ENCODE results near the gene TMEM220. TPM values are rescaled to one million over a fixed set of nuclear protein-coding genes. Genes with fewer than 3 reads are reported as not detected.

Gene TMEM220
- total and polyA plus RNA-seq, 10 of the 15 experiments (the other 5 are each of a cell fraction or from before 2014, with no cell fraction given): 0.02 to 0.30 (median 0.06) TPM; not detected in 1

- TF ChIP-seq USF2 (IDR thresholded peaks at IDR 0.05; ENCODE audit: borderline replicate concordance, low read depth, low read length) (no peak), RAD51 (IDR thresholded peaks at IDR 0.05) (no peak), ZNF592 (IDR thresholded peaks at IDR 0.05) (no peak), STAT1 (conservative IDR thresholded peaks at IDR 0.05) (no peak), EZH2 (IDR thresholded peaks at IDR 0.05; ENCODE audit: borderline replicate concordance, control insufficient read depth, low read depth, low read length) (no peak), CHD4 (IDR thresholded peaks at IDR 0.05) (no peak)
Observed at GRCh38 chr17:10713318-10713717, 16.5 kb downstream of the TMEM220 start (continued).

GRCh38 chr17:10705727-10706126, 24.1 kb downstream of the TMEM220 start:
- ChIA-PET RAD21 (ENCODE audit: unreplicated experiment) (no interaction called here), SMC1A (ENCODE audit: uncharacterized antibody, unreplicated experiment) (no interaction called here), CTCF (interaction anchor here (1.6 kb wide), 1 partner anchor 60 kb away, joined by 4 read pairs; no protein-coding TSS in a partner anchor), POLR2A (no interaction called here)
- no peak overlapping the region for H3K9ac ChIP-seq (ENCODE audit: control insufficient read depth, insufficient read depth, low read length)
- FAIRE-seq: no peak
- no TSS peak for BruUV-seq (replicated peaks)
- H3K4me3 ChIP-seq: no peak overlapping the region
- intact Hi-C loops (cut with micrococcal nuclease; ENCODE audit: unreplicated experiment) (no loop called here), in situ Hi-C loops (cut with MboI) (no loop called here)
- H4K20me1 ChIP-seq (ENCODE audit: control insufficient read depth, insufficient read depth): no peaks in the 10 kb centered on the region
- H3K27ac ChIP-seq (ENCODE audit: control insufficient read depth, insufficient read depth): no peak overlapping the region
- WGBS (ENCODE audit: insufficient coverage, insufficient replicate concordance, low lambda C conversion rate, missing lambda C conversion rate): over 99% methylated on average over 5 of the region's 5 CpGs
- H3K9me3 ChIP-seq (replicated peaks; ENCODE audit: control insufficient read depth, insufficient read depth, low read length): no peaks in the 10 kb centered on the region
- H3K4me1 ChIP-seq (ENCODE audit: control insufficient read depth, insufficient read depth, low read length): peaks cover 7% of the 10 kb centered on the region
- DNase-seq (ENCODE audit: low read depth, low spot score): no peak
- no peaks in the 10 kb centered on the region for H3K27me3 ChIP-seq (replicated peaks in 1 of 2; ENCODE audit: control insufficient read depth in 2 of 2, insufficient read depth in 2 of 2, low read length in 1 of 2)
- H2AFZ ChIP-seq (ENCODE audit: control insufficient read depth, low read depth, low read length): no peak overlapping the region
- ATAC-seq: no peak
- no peak overlapping the region for H3K4me2 ChIP-seq (ENCODE audit: control insufficient read depth, insufficient read depth)
- peaks cover 2 to 12% of the 10 kb centered on the region in 2 experiments for H3K36me3 ChIP-seq (ENCODE audit: control insufficient read depth in 2 of 2, insufficient read depth in 2 of 2, low read length in 1 of 2)
- H3K79me2 ChIP-seq (ENCODE audit: control insufficient read depth, insufficient read depth, low read length): no peaks in the 10 kb centered on the region; the same call in none of the 2 replicates
- TF ChIP-seq, protein P1, sequence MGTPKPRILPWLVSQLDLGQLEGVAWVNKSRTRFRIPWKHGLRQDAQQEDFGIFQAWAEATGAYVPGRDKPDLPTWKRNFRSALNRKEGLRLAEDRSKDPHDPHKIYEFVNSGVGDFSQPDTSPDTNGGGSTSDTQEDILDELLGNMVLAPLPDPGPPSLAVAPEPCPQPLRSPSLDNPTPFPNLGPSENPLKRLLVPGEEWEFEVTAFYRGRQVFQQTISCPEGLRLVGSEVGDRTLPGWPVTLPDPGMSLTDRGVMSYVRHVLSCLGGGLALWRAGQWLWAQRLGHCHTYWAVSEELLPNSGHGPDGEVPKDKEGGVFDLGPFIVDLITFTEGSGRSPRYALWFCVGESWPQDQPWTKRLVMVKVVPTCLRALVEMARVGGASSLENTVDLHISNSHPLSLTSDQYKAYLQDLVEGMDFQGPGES (IDR thresholded peaks at IDR 0.05): no peak
- TF ChIP-seq CEBPB (IDR thresholded peaks at IDR 0.05; ENCODE audit: borderline replicate concordance in 1 of 2, low read depth in 2 of 2, low read length in 2 of 2) (no peak), EGR1 (IDR thresholded peaks at IDR 0.05; ENCODE audit: borderline replicate concordance in 1 of 2, low read depth in 2 of 2, low read length in 2 of 2) (no peak), HDAC6 (IDR thresholded peaks at IDR 0.05; ENCODE audit: unreplicated experiment) (no peak), RAD51 (IDR thresholded peaks at IDR 0.05) (no peak)
- TF ChIP-seq, protein P2, sequence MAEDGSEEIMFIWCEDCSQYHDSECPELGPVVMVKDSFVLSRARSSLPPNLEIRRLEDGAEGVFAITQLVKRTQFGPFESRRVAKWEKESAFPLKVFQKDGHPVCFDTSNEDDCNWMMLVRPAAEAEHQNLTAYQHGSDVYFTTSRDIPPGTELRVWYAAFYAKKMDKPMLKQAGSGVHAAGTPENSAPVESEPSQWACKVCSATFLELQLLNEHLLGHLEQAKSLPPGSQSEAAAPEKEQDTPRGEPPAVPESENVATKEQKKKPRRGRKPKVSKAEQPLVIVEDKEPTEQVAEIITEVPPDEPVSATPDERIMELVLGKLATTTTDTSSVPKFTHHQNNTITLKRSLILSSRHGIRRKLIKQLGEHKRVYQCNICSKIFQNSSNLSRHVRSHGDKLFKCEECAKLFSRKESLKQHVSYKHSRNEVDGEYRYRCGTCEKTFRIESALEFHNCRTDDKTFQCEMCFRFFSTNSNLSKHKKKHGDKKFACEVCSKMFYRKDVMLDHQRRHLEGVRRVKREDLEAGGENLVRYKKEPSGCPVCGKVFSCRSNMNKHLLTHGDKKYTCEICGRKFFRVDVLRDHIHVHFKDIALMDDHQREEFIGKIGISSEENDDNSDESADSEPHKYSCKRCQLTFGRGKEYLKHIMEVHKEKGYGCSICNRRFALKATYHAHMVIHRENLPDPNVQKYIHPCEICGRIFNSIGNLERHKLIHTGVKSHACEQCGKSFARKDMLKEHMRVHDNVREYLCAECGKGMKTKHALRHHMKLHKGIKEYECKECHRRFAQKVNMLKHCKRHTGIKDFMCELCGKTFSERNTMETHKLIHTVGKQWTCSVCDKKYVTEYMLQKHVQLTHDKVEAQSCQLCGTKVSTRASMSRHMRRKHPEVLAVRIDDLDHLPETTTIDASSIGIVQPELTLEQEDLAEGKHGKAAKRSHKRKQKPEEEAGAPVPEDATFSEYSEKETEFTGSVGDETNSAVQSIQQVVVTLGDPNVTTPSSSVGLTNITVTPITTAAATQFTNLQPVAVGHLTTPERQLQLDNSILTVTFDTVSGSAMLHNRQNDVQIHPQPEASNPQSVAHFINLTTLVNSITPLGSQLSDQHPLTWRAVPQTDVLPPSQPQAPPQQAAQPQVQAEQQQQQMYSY (CRISPR knock-in tag; IDR thresholded peaks at IDR 0.05): no peak

Data from GM12878 (cell line).